Femur (tissue), 1 donor: ENCODE data around the gene VCP.
"Not testable (repeated sequence)": the region's sequence is repeated elsewhere in the genome, so short reads cannot be mapped to it uniquely, and the experiment has no call there.

Experiments used
- DNase-seq: peaks from one replicate; pipeline ENCODE4 v3.0.0-alpha.2; 2017

The VCP gene

DNA sequence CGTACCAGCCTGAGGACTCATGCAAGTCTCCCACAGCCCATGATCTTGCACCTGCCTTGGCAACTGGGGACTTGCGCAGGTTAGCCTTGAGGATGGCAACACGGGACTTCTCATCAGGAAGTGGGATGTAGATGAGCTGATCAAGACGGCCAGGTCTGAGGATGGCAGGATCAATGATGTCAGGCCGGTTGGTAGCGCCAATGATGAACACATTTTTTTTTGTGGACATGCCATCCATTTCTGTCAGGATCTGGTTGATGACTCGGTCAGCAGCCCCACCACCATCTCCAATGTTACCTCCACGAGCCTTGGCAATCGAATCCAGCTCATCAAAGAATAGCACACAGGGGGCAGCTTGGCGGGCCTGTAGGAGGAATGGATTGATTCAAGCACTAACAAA lies 13.0 kb downstream of the VCP start:
- DNase-seq, result no peak

DNA sequence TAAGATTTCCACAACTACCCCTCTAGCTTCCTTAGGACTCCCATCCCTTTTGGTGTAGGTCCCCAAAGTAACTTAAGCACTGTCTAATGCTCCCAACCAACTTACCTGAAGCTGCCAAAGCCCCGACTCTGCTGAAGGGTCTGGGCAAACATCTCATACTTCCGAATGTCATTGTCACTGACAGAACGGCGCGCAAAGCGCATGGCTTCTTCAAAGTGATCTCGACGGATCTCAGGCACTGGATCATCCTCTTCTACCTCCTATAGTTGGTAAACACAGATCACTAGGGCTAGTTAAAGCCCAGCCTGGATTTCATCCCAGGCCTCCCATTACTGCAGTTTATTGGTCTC lies 15.2 kb downstream of the VCP start:
- no peak for DNase-seq

DNA sequence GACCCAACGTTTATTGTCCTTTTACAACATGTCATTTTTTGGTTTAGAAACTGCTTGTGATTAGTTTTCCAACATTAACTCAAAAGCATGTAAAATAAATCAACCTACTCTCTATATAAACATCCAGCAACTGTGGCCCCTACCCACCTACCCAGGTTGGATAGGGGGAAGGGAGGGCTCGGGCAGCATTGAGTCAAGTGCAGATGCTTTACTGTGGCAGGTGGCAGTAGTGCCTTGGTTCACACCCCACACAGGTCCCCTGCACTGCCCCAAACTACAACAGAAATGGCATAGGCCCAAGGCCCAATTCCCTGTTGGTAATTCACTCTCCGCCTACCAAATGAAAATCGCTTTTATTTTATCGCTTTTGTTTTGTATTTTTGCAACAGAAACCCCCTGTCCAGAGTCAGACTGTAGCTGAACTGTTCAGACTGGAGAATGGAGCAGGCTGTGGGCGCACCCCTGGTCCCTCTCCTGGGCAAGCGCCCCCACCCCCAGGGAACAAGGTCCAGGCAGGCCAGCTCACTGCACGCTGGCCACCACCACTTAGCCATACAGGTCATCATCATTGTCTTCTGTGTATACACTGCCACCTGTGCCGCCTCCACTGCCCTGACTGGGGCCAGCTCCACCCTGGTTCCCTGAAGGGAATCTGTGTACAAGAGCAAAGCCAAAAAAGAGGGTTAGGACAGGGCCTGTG lies 15.7 kb downstream of the VCP start:
- DNase-seq, result no peak

DNA sequence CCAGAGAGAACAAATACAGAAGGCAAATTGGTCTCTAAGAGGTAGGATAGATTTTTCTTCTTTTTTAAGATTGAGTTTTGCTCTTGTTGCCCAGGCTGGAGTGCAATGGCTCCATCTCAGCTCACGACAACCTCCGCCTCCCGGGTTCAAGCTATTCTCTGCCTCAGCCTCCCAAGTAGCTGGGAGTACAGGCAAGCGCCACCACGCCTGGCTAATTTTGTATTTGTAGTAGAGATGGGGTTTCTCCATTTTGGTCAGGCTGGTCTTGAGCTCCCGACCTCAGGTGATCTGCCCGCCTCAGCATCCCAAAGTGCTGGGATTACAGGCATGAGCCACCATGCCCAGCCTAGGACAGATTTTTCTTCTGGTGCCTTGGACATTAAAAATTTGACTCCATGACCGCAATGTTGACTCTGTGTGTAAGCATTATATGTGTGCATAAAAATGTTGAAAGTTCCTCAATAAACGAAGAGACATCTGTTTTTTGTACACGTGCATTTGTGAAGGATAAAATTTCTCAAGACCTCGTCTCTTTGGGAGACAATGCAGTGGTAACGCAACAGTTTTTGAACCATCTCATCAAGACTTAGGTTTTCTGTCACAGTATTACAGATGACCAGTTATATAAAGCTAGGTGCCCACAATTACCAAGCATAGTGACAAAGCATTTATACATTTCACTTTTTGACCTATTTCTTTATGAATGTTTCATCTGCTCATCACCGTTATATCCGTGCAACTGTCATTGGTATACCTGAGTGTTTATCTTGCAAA lies 17.4 kb downstream of the VCP start:
- no peak for DNase-seq

DNA sequence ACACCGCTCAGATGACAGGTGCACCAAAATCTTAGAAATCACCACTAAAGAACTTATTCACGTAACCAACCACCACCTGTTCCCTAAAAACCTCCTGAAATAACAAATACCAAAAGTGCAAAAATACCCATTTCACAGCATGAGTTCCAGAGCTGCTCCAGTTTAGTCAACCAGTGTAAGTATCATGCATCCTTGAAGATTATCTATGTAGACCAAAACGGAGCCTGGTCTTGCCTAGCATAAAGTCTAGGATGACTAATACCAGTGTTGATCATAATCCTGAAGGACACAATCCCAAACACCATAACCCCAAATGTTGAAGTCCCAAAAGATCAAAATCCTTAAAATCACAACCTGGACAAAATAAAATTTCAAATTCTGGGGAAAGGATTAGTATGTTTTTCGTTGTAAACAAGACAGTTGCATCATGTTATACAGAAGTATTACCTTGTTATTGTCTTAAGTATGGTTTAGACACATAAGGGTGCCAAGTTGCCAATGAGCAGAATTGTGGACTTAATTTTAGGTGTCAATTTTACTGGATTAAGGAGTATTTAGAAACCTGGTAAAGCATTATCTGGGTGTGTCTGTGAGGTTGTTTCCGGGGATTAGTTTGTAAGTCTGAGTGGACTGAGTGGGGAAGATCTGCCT lies 18.1 kb downstream of the VCP start:
- DNase-seq, result no peak

DNA sequence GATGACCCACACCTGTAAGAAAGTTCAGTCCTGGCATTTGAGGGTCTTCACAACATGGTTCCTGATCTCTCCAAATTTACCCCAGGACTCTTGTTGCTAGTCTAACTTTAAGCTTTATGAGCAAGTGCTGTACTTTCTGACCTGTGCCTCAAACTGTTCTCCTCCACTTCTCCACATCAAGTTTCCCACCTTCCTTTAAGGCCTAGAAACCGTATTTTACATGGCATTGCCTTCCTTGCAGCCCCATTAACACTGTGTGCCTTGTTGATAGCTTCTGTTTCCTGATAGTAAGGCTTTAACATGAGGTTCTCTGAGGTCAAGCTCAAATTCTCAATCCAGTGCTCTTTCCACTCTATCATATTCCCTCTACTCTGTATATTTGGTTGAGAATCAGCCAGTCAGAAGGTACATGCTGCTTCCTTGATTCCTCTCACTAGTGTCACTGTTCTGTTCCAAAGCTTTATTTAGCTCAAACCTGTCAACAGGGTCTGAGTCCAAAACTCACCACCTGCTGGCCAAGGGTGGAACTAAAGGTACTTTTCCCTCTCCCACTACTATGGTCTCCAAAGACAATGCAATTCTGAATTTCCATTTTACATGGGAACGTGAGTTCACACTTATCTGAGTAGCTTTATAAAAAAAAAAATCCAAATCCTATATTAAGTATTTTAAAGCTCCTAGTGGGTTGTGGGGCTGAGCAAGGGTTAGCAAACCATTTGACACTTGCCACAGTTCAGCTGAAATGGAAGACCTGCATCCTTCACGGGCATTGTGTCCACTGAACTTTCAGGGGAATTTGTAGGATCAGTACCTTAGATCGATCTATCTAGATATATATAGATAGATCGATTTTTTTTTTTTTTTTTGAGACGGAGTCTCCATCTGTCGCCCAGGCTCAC lies 21.1 kb downstream of the VCP start:
- no peak for DNase-seq

DNA sequence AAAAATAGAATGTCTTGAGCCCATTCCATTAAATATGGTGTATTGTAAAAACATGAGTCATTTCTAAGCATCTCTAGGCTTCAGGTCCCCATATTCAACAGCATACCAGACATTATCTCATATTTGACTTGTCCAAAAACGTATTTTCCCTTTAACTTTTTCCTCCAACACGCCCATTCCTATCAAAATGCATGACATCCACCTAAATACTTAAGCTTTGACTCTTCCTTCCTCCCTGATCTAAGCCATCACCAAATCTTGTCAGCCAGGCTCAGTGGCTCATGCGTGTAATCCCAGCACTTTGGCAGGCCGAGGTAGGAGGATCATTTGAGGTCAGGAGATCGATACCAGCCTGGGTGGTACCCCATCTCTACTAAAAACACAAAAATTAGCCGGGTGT lies 23.9 kb downstream of the VCP start:
- no peak for DNase-seq

DNA sequence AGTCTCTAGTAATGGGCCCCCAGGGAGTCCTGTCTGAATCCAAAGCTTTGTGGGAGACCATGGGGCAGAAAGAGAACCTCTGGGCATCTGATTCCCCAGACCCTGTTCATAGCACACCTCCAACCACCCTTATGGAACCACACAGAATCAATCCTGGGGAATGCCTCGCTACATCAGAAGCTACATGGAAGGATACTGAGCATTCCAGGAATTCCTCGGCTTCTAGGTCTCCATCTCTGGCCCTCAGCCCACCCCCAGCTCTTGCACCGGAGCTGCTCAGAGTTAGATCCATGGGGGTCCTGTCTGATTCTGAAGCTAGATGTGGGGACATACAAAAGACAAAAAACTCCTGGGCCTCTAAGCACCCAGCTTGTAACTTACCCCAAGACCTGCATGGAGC lies 28.4 kb downstream of the VCP start:
- no peak for DNase-seq

DNA sequence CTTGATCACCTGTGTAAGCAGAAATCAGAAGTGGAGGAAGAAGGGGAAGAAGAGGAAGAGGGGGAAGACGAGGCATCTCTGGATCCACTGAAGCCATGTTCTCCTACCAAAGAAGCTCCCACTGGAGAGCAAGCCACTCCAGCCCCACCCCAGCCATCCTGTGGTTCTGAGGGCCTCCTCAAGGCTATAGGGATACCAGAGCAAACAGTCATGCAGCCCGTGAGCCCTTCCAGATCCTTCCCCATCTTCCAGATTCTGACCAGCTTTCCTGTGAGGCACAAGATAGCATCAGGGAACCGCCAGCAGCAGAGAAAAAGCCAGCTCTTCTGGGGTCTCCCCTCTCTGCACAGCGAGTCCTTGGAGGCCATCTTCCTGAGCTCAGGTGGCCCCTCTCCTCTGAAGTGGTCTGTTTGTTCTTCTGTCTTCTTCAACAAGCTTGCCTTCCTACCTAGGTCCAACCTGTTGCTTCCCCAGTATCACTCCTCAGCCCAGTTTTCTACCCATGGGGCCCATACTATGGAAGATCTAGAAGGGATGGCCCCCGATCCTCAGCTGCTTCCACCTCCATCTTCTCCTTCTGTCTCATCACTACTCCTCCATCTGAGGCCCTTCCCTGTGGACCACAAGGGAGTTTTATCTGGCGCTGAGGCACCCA lies 29.4 kb downstream of the VCP start:
- DNase-seq, result no peak

DNA sequence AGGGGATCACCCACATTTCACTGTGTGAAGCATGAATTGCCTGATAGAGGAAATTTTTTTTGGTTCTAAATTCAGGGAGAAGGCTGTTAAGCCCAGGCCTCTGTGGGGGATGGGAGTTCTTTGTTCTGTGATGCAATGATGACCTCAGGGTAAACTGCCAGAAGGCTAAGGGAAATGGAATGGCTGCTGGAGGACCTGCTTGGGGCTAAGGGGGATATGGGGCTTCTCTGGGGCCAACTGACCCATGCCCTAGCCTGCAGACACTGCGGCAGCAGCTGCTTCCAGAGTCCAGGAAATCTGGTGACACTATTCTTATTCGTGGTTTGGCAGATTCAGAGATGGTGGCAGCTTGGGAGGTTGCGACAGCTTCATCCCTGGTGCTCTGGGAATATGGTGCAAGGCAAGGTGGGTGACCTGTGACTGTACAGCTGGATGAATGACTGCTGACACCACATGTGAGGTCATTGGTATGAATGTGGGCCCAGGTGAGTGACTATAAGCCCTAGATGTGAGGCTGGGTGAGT lies 30.3 kb downstream of the VCP start:
- no peak for DNase-seq

DNA sequence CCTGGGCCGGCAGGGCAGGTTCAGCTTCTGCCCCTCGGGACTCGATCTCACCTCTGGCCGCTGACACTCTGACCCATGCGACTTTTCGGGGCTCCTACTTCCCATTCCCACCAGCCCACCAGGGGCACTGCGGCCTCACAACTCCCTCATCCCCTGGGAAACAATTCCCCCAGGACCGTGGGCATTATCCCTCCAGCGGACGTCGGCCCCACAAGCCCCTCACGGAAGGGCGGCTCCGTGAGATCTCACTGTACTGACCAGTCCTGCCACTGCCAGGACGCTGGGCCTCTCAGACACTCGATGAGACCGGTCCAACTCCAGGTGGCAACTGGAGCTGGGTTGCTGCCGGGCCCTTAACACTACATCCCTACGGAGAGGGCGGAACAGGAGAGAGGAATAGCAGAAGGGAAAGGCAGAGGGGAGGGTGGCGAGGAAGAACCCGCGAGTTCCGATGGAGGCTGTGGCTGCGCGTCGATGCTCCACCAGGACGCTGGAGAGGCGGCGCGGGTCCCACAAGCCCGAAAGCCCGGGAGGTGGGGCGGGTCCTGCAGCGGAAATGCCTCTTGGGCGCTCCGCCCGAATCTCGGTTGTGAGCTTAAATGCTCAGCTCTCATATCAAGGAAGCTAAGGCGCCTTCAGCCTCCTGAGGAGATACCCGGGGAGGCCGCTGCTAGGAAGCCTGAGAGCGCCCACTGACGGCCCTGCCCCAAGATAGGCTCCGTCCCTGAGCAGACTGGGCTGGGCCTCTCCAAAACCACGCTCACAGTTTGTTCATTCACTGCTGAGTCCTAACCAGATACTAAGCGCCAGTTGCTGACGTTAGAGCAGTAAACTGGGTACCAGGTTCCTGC lies 36.3 kb downstream of the VCP start:
- DNase-seq, result peak; percentile 50

DNA sequence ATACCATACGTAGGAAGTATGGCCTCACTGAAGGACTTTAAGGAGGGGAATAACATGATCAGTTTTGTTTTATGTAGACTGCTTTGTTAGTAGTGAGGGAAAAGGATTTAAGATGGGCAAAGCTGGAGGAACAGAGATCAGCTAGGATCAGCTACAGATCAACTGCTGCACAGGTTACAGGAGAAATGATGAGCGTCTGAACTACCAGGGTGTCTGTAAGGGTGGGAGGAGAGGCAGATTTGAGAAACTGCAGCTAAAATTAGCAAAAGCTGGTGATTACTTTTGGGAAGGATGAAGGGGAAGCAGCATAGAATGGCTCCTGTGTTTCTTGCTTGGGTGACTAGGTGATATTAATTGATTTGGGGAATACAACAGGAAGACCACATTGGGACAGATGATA lies 39.3 kb downstream of the VCP start:
- DNase-seq, result no peak

DNA sequence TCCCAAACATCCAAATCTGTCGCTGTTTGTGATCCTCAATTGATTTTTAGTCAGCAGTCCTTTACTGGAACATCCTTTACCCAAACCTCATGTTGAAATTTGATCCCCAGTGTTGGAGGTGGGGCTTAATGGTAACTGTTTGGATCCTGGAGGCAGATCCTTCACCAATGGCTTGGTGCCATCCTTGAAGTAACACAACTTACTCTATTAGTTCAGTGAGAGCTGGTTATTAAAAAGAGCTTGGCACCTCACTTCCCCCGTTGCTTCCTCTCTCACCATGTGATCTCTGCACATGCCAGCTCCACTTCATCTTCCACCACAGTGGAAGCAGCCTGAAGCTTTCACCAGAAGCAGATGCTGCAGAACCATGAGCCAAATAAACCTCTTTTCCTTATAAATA lies 42.6 kb downstream of the VCP start:
- no peak for DNase-seq

DNA sequence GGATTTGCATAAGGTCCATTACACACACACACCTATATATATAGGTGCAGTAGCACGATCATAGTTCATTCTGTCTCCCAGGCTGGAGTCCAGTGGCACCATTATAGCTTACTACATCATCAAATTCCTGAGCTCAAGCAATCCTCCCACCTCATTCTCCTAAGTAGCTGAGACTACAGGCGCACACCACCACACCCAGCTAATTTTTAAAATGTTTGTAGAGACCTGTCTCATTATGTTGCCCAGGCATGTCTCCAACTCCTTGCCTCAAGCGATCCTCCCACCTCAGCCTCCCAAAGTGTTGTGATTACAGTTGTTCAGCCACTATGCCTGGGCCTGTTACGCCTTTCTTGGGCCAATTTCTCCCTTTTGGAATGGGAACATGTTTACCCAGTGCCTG lies 43.2 kb downstream of the VCP start:
- DNase-seq, result no peak

DNA sequence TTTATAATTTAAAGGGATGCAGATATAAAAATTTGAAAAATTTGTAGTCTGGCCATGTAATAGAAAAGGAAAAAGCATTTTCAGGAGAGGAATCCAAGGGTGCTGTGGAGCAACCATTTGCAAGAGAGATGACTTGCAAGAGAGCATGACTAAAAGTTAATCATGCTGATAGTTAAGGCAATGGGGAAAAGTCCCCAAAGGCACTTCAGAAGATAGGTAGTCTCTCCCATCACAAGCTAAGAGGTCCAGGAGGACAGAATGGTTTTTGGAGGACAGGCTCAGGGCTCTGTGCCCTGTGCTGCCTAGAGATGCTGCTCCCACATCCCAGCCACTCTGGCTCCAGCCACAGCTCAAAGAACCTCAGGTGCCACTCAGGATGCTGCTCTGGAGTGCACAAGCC lies 44.1 kb downstream of the VCP start:
- DNase-seq, result no peak

DNA sequence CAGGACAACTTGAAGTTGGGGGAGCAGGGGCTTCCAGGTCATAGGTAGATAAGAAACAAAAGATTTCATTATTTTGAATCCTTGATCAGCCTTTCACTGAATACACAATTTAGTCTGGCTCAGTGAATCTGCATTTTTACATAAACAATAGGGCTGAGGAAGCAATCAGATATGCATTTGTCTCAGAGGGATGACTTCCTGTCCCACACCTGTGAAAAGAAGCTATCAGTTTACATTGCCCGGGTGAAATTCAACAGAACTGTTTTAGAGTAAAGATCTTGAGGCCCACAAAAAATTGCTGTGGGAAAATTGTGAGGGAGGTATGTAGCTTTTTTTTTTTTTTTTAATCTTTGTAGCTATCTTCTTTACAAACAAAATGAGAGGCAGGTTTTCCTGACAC lies 44.6 kb downstream of the VCP start:
- DNase-seq, result no peak

DNA sequence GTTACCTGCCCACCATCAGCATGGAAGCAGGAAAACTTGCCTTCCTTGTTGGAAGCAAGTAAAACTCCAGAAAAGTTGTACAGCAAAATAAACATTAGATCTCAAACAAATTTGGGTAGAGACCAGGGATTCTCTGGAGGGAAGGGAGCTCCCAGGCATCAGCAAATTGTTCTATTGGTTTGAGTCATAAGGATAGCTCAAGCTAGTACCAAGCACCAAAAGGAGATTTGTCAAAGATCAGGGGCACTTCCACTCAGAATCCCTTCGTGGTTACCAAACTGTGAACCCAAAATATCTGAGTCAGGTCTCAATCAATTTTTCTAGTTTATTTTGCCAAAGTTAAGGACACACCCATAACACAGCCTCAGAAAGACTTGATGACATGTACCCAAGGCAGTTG lies 45.1 kb downstream of the VCP start:
- DNase-seq, result no peak

DNA sequence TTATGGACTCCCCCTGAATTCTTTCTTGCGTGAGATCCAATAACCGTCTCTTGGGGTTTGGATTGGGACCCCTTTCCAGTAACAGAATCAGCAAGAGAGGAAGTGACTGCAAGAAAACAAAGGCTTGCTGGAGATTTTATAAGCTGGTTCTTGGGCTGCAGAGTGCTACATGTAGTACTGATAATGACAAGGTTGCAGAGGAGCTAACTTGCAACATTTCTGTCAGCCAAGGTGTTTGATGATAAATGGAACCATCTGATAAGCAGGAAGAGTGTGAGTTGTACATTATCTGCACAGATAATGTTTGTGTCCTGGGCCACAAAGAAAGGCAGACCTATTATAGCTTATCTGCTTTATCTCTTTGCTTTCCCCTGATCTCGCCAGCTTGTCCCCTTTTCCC lies 45.8 kb downstream of the VCP start:
- no peak for DNase-seq

DNA sequence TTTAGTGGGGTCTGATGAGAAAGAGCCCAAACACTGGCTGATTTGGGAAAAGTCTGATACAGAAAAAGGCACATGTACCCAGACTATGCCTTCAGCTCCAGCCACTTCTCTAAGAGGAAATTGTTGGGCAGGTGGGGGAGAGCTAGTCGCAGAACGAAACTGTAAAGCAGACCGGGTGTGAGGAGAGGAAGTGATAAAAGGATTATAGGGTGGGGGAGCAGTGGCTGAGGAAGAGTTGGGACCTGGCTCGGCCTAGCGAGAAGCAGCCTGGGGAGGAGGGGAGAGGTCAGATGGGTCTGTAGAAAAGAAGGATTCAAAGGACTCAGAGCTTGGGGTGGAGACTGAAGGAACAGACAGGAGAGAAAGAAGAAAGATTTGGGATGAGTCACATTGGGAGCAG lies 49.0 kb downstream of the VCP start:
- not testable (repeated sequence) for DNase-seq

DNA sequence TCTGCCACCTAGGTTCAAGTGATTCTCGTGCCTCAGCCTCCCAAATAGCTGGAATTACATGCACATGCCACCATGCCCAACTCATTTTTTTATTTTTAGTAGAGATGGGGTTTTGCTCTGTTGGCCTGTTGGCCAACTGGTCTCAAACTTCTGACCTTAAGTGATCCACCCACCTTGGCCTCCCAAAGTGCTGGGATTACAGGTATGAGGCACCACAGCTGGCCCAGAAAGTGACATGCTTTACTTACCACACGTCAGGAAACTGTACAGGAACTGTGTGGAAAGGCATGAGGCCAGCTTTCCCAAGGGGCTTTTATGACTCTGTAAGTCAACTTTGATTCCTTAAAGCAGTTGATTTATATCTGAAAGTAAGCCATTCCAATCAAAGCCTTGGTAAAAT lies 57.9 kb downstream of the VCP start:
- DNase-seq, result no peak

DNA sequence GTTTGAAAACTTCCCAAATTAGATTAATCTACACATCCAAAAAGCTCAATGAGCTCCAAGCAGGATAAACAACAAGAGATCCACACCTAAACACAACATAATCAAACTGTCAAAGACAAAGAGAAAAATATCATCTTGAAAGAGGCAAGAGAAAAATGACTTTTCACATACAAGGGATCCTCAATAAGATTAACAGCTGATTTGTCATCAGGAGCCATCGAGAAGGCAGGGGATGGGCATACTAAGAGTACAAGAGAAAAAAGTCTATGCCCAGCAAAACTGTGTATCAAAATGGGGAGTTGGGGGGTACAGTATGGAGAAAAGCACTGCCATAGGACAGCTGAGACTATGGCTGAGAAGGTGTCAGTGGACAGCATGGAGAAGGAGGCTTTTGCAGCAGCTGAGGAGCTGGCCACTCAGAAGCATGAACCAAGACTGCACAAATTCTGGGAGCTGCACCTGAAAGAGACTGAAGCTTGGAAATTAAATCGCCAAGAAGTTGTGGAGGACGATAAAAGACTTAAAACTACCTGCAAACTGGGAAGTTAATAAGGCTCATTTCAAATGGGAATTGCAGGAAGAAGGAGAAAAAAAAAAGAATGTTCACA lies 62.0 kb downstream of the VCP start:
- no peak for DNase-seq
